SK-N-DZ (cell line): Measurements from ENCODE around the gene SLC4A9.
A peak's percentile ranks its signal among the peaks of the same experiment; 100 is the strongest.
"Not testable (repeated sequence)": the region's sequence is repeated elsewhere in the genome, so short reads cannot be mapped to it uniquely, and the experiment has no call there.

Source experiments
- DNase-seq: peaks from one replicate; pipeline ENCODE4 v3.0.0-alpha.2; 2015; ENCODE audit warnings: low spot score
- small RNA-seq, 2 experiments: library from RNA; depleted of rRNA; stranded (forward); fragments of <200 nt; gene quantifications; one replicate each; pipeline ENCODE3, GENCODE V24; 2014

SLC4A9 gene

GRCh38 chr5:140398379-140398811 lies 38.4 kb downstream of the SLC4A9 start:
- no peak for DNase-seq

GRCh38 chr5:140399979-140400729 lies 40.2 kb downstream of the SLC4A9 start:
- no peak for DNase-seq

GRCh38 chr5:140400730-140401361 lies 40.9 kb downstream of the SLC4A9 start:
- peak; percentile 98 for DNase-seq

- DNase-seq, result peak; percentile 100
Observed at GRCh38 chr5:140401362-140402257, 41.6 kb downstream of the SLC4A9 start, which contains the start of gene ANKHD1. TSS of gene ANKHD1 (plus strand) at chr5:140401833. CDS start at chr5:140401968, 135 bp downstream.

GRCh38 chr5:140402258-140403074 lies 42.5 kb downstream of the SLC4A9 start:
- DNase-seq, result peak; percentile 73

- DNase-seq, result no peak
Observed at GRCh38 chr5:140403613-140404012, 43.6 kb downstream of the SLC4A9 start.

GRCh38 chr5:140408750-140409241 lies 48.8 kb downstream of the SLC4A9 start:
- no peak for DNase-seq

- no peak for DNase-seq
Observed at GRCh38 chr5:140413230-140413629, 53.2 kb downstream of the SLC4A9 start.

GRCh38 chr5:140417235-140417634 lies 57.2 kb downstream of the SLC4A9 start:
- DNase-seq, result no peak

GRCh38 chr5:140418862-140419520 lies 59.0 kb downstream of the SLC4A9 start:
- DNase-seq, result no peak

GRCh38 chr5:140420226-140420570 lies 60.2 kb downstream of the SLC4A9 start:
- DNase-seq, result no peak

GRCh38 chr5:140420665-140421361 lies 60.8 kb downstream of the SLC4A9 start:
- DNase-seq, result no peak

GRCh38 chr5:140421375-140421774 lies 61.4 kb downstream of the SLC4A9 start:
- DNase-seq, result not testable (repeated sequence)

- DNase-seq, result no peak
Observed at GRCh38 chr5:140423609-140424008, 63.6 kb downstream of the SLC4A9 start.

- DNase-seq, result no peak
Observed at GRCh38 chr5:140424135-140424534, 64.1 kb downstream of the SLC4A9 start.

Small RNAs within 50 kb of the gene (small RNA-seq; reads per million reads assigned to genes)
- gene RNU4-14P, result 0 to 0.03 reads per million in 2 experiments
